MCF 10A (cell line): ENCODE results near the gene CBX3. TPM values are rescaled to one million over a fixed set of nuclear protein-coding genes. Genes with fewer than 3 reads are reported as not detected.

Experiments
- BruUV-seq: library from RNA; stranded (reverse); fragments of 400-500 nt; replicated peaks from 2 replicates; lab custom pipeline; 2021; lab: Mats Ljungman, UMichigan
- CTCF ChIA-PET: fragments of 300-600 bp; sonication (Branson Sonifier 250); formaldehyde crosslinking; extraction: SDS; loops from one replicate; lab custom pipeline; 2021; ENCODE audit warnings: antibody characterized with exemption, inconsistent platforms; lab: Yijun Ruan, JAX
- POLR2A ChIA-PET: fragments of 300-600, 350-650 bp; sonication (Branson Sonifier 250); formaldehyde crosslinking; extraction: SDS; loops from one replicate; lab custom pipeline; 2020; ENCODE audit warnings: antibody characterized with exemption, inconsistent platforms; lab: Yijun Ruan, JAX
- DNase-seq: peaks from one replicate; pipeline ENCODE4 v3.0.0-alpha.2; 2018; ENCODE audit not compliant: unreplicated experiment
- H3K27ac Mint-ChIP-seq: one replicate; pipeline ENCODE4 v1.8.0; 2022; ENCODE audit warnings: mild to moderate bottlenecking, low read depth, mixed read lengths; ENCODE audit not compliant: unreplicated experiment
- H3K27me3 Mint-ChIP-seq: one replicate; pipeline ENCODE4 v1.8.0; 2022; ENCODE audit warnings: mixed read lengths; ENCODE audit not compliant: insufficient read depth, unreplicated experiment
- H3K36me3 Mint-ChIP-seq: one replicate; pipeline ENCODE4 v1.8.0; 2022; ENCODE audit warnings: mild to moderate bottlenecking, moderate library complexity, mixed read lengths; ENCODE audit not compliant: insufficient read depth, unreplicated experiment
- H3K4me1 Mint-ChIP-seq: one replicate; pipeline ENCODE4 v1.8.0; 2022; ENCODE audit warnings: mixed read lengths; ENCODE audit not compliant: insufficient read depth, unreplicated experiment
- H3K4me3 Mint-ChIP-seq: one replicate; pipeline ENCODE4 v1.8.0; 2022; ENCODE audit warnings: mild to moderate bottlenecking, moderate library complexity, mixed read lengths; ENCODE audit not compliant: unreplicated experiment
- H3K9me3 Mint-ChIP-seq: one replicate; pipeline ENCODE4 v1.8.0; 2022; ENCODE audit warnings: mixed read lengths; ENCODE audit not compliant: unreplicated experiment
- intact Hi-C: fragments of 100-400 bp; cut with micrococcal nuclease; formaldehyde crosslinking; loops from 2 replicates; pipeline ENCODE4 v1.14.1; 2022
- total RNA-seq: library from RNA; stranded (reverse); gene quantifications from 2 replicates; pipeline ENCODE4 v1.2.3, GENCODE V29; 2022
- TF ChIP-seq, protein P1 (sequence below): fragments of 200-600 bp; IDR thresholded peaks from one replicate; pipeline ENCODE4 v1.8.0; 2022; ENCODE audit warnings: antibody characterized with exemption, mild to moderate bottlenecking; ENCODE audit not compliant: unreplicated experiment

Gene CBX3
- total RNA-seq, 1 experiment from 2014 or later = 171 TPM

DNA sequence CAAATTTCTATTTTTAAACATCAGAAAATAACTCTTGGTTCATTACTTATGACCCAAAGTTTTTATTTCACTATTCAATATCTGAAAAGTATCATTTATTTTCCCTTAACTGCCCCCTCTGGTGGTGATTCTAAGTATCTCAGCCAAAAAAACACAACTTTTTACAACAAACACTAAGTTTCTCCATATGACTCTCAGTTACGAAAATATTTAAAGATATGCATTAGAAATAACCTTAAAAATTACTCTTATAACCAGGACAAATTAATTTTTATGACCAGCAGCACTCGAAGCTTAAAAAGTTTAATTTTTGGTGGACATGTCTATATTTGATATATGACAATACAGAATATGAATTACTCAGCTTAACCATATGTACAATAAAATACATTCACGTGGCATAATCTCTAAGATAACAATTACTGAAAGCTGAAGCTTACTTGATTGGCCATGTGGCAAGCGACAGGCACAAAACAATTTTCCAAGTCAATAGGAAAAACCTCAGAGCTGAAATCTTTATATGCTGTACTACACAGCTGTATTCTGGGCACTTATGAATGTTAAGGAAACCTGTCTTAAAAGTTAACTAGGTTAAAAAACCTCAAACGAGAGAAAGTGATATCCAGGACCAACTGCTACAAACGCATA, 3.3 kb upstream of the CBX3 start:
- peaks cover 86% of the 10 kb centered on the region for H3K36me3 Mint-ChIP-seq
- peak; percentile 56 for DNase-seq

GRCh38 chr7:26198781-26199169, 2.8 kb upstream of the CBX3 start:
- POLR2A ChIA-PET = interaction anchor here (0.5 to 12.9 kb wide), 31 partner anchors 7 to 1576 kb away, joined by 3 to 268 read pairs (median 4); partner anchors contain the start of genes HOXA5, NFE2L3 and SNX10
- H3K9me3 Mint-ChIP-seq = no peaks in the 10 kb centered on the region
- H3K36me3 Mint-ChIP-seq = peaks cover 85% of the 10 kb centered on the region
- CTCF ChIA-PET = interaction anchor here (0.6 to 5.0 kb wide), 21 partner anchors 11 to 649 kb away, joined by 3 to 123 read pairs (median 5); no protein-coding TSS in a partner anchor
- peaks cover 25% of the 10 kb centered on the region for H3K4me1 Mint-ChIP-seq
- BruUV-seq = no TSS peak
- peak overlapping the region; percentile 98 for H3K4me3 Mint-ChIP-seq
- DNase-seq = no peak
- intact Hi-C loops = loop anchor here (1.0 to 5.0 kb wide), 5 partner anchors 86 to 306 kb away; no protein-coding TSS in a partner anchor
- peak overlapping the region; percentile 99 for H3K27ac Mint-ChIP-seq
- TF ChIP-seq, protein P1, sequence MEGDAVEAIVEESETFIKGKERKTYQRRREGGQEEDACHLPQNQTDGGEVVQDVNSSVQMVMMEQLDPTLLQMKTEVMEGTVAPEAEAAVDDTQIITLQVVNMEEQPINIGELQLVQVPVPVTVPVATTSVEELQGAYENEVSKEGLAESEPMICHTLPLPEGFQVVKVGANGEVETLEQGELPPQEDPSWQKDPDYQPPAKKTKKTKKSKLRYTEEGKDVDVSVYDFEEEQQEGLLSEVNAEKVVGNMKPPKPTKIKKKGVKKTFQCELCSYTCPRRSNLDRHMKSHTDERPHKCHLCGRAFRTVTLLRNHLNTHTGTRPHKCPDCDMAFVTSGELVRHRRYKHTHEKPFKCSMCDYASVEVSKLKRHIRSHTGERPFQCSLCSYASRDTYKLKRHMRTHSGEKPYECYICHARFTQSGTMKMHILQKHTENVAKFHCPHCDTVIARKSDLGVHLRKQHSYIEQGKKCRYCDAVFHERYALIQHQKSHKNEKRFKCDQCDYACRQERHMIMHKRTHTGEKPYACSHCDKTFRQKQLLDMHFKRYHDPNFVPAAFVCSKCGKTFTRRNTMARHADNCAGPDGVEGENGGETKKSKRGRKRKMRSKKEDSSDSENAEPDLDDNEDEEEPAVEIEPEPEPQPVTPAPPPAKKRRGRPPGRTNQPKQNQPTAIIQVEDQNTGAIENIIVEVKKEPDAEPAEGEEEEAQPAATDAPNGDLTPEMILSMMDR = no peak
- H3K27me3 Mint-ChIP-seq = no peaks in the 10 kb centered on the region

More for the DNA sequence above, 3.3 kb upstream of the CBX3 start:
- POLR2A ChIA-PET = interaction anchor here (0.6 to 12.9 kb wide), 27 partner anchors 7 to 964 kb away, joined by 3 to 268 read pairs (median 4); partner anchors contain the start of genes HOXA5, NFE2L3 and SNX10
- BruUV-seq = no TSS peak
- TF ChIP-seq, protein P1 = peak; percentile 58
- Mint-ChIP-seq H3K4me3 (peak overlapping the region; percentile 98), H3K9me3 (no peaks in the 10 kb centered on the region), H3K27me3 (no peaks in the 10 kb centered on the region), H3K4me1 (peaks cover 24% of the 10 kb centered on the region), H3K27ac (peak overlapping the region; percentile 99)
- CTCF ChIA-PET = interaction anchor here (0.5 to 5.0 kb wide), 27 partner anchors 10 to 649 kb away, joined by 3 to 123 read pairs (median 4); no protein-coding TSS in a partner anchor
- intact Hi-C loops = loop anchor here (1.0 to 5.0 kb wide), 5 partner anchors 87 to 305 kb away; no protein-coding TSS in a partner anchor

GRCh38 chr7:26199301-26200037, 2.1 kb upstream of the CBX3 start:
- H3K9me3 Mint-ChIP-seq = no peaks in the 10 kb centered on the region
- no TSS peak for BruUV-seq
- TF ChIP-seq, protein P1 = no peak
- H3K36me3 Mint-ChIP-seq = peaks cover 85% of the 10 kb centered on the region
- H3K27me3 Mint-ChIP-seq = no peaks in the 10 kb centered on the region
- peak overlapping the region; percentile 98 for H3K4me3 Mint-ChIP-seq
- no peak for DNase-seq
- ChIA-PET CTCF (interaction anchor here (0.5 to 5.0 kb wide), 15 partner anchors 14 to 1253 kb away, joined by 3 to 123 read pairs (median 4); no protein-coding TSS in a partner anchor), POLR2A (interaction anchor here (0.5 to 12.9 kb wide), 54 partner anchors 8 to 1575 kb away, joined by 3 to 268 read pairs (median 4); partner anchors contain the start of genes HOXA1, HOXA5, NFE2L3 and SNX10)
- peaks cover 32% of the 10 kb centered on the region for H3K4me1 Mint-ChIP-seq
- intact Hi-C loops = loop anchor here (2.0 to 5.0 kb wide), 6 partner anchors 85 to 943 kb away; partner anchors contain the start of gene HOXA5
- peak overlapping the region; percentile 99 for H3K27ac Mint-ChIP-seq
